Neural progenitor cell (in vitro differentiated cells): ENCODE results near the gene TPCN2. TPM values are rescaled to one million over a fixed set of nuclear protein-coding genes. Genes with fewer than 3 reads are reported as not detected.

Source experiments
- DNase-seq: peaks from one replicate; pipeline ENCODE4 v3.0.0-alpha.2; 2016; ENCODE audit warnings: low spot score
- H2AFZ ChIP-seq: fragments of 200-600 bp; sonication (generic); replicated peaks from 2 replicates; pipeline ENCODE4 v1.6.1; 2016; ENCODE audit warnings: antibody characterized with exemption
- H3F3A ChIP-seq: fragments of 200-600 bp; sonication (generic); 2 replicates; pipeline ENCODE4 v1.6.1; 2016; ENCODE audit warnings: antibody characterized with exemption, low read depth
- H3K27ac ChIP-seq: fragments of 200-600 bp; sonication (generic); 2 replicates; pipeline ENCODE4 v1.5.1; 2016; ENCODE audit warnings: mild to moderate bottlenecking
- H3K27me3 ChIP-seq: fragments of 200-600 bp; sonication (generic); 2 replicates; pipeline ENCODE4 v1.6.1; 2016; ENCODE audit warnings: mild to moderate bottlenecking, moderate library complexity
- H3K36me3 ChIP-seq: fragments of 200-600 bp; sonication (generic); 2 replicates; pipeline ENCODE4 v1.5.1; 2016
- H3K4me1 ChIP-seq: fragments of 200-600 bp; sonication (generic); 2 replicates; pipeline ENCODE4 v1.6.1; 2016; ENCODE audit warnings: mixed run types
- H3K4me2 ChIP-seq: fragments of 200-600 bp; sonication (generic); 2 replicates; pipeline ENCODE4 v1.6.1; 2016
- H3K4me3 ChIP-seq: fragments of 200-600 bp; sonication (generic); 2 replicates; pipeline ENCODE4 v1.5.1; 2016
- H3K79me2 ChIP-seq: fragments of 200-600 bp; sonication (generic); 2 replicates; pipeline ENCODE4 v1.6.1; 2016; ENCODE audit warnings: low read depth
- H3K9ac ChIP-seq: fragments of 200-600 bp; sonication (generic); 2 replicates; pipeline ENCODE4 v1.6.1; 2016
- H3K9me3 ChIP-seq: fragments of 200-600 bp; sonication (generic); 2 replicates; pipeline ENCODE4 v1.5.1; 2016; ENCODE audit warnings: low read depth
- H4K20me1 ChIP-seq: fragments of 200-600 bp; sonication (generic); 2 replicates; pipeline ENCODE4 v1.6.1; 2016; ENCODE audit warnings: low read depth
- H3K27ac Mint-ChIP-seq: 3 replicates; pipeline ENCODE4 v1.8.0; 2021; ENCODE audit warnings: mixed read lengths
- H3K27me3 Mint-ChIP-seq: 2 replicates; pipeline ENCODE4 v1.8.0; 2022; ENCODE audit warnings: low read depth, mild to moderate bottlenecking, inconsistent platforms, moderate library complexity, mixed read lengths; ENCODE audit not compliant: insufficient read depth
- H3K36me3 Mint-ChIP-seq: 3 replicates; pipeline ENCODE4 v1.8.0; 2021; ENCODE audit warnings: mixed read lengths
- H3K4me1 Mint-ChIP-seq: 3 replicates; pipeline ENCODE4 v1.8.0; 2021; ENCODE audit warnings: mixed read lengths
- H3K4me3 Mint-ChIP-seq: 3 replicates; pipeline ENCODE4 v1.8.0; 2021; ENCODE audit warnings: mild to moderate bottlenecking, moderate library complexity, mixed read lengths
- H3K9me3 Mint-ChIP-seq: 3 replicates; pipeline ENCODE4 v1.8.0; 2020; ENCODE audit warnings: mixed read lengths
- CTCF ChIP-seq: fragments of 200-600 bp; sonication (generic); IDR thresholded peaks from 2 replicates; pipeline ENCODE4 v1.5.1; 2017; ENCODE audit warnings: antibody characterized with exemption, mild to moderate bottlenecking
- EZH2 ChIP-seq: fragments of 200-600 bp; sonication (generic); IDR thresholded peaks from 2 replicates; pipeline ENCODE4 v1.6.1; 2017; ENCODE audit warnings: antibody characterized with exemption, mild to moderate bottlenecking, moderate library complexity
- EZH2phosphoT487 ChIP-seq: fragments of 200-600 bp; sonication (generic); IDR thresholded peaks from 2 replicates; pipeline ENCODE4 v1.6.1; 2017; ENCODE audit warnings: antibody characterized with exemption
- total RNA-seq: library from RNA; depleted of rRNA; stranded (reverse); fragments of >200 nt; gene quantifications from 2 replicates; pipeline ENCODE4 v1.2.3, GENCODE V29; 2015; ENCODE audit warnings: low replicate concordance

TPCN2 gene
- total RNA-seq, 1 donor from 2014 or later = 7.2 TPM

GRCh38 chr11:69035946-69036340 lies 12.8 kb upstream of the TPCN2 start:
- Histone ChIP-seq H4K20me1 (no peaks in the 10 kb centered on the region), H3K9ac (no peak overlapping the region), H3K4me3 (no peak overlapping the region), H3K4me2 (no peak overlapping the region), H3K27ac (no peak overlapping the region), H3K4me1 (peaks cover 18% of the 10 kb centered on the region), H2AFZ (no peak overlapping the region), H3F3A (no peaks in the 10 kb centered on the region), H3K79me2 (no peaks in the 10 kb centered on the region), H3K27me3 (no peaks in the 10 kb centered on the region), H3K36me3 (no peaks in the 10 kb centered on the region), H3K9me3 (no peaks in the 10 kb centered on the region)
- peak overlapping the region; percentile 93 for H3K27ac Mint-ChIP-seq
- TF ChIP-seq CTCF (no peak), EZH2phosphoT487 (no peak), EZH2 (no peak)
- peaks cover 4% of the 10 kb centered on the region for H3K27me3 Mint-ChIP-seq
- H3K9me3 Mint-ChIP-seq = peaks cover 1% of the 10 kb centered on the region
- H3K4me3 Mint-ChIP-seq = no peak overlapping the region
- DNase-seq = no peak
- no peaks in the 10 kb centered on the region for H3K36me3 Mint-ChIP-seq
- H3K4me1 Mint-ChIP-seq = peaks cover 16% of the 10 kb centered on the region

GRCh38 chr11:69037074-69037473 lies 11.7 kb upstream of the TPCN2 start:
- H3K36me3 Mint-ChIP-seq = no peaks in the 10 kb centered on the region
- no peak overlapping the region for H3K4me3 ChIP-seq
- H3K27ac Mint-ChIP-seq = no peak overlapping the region
- no peak for DNase-seq
- H3K9me3 Mint-ChIP-seq = peaks cover 1% of the 10 kb centered on the region
- no peak overlapping the region for H2AFZ ChIP-seq
- no peak overlapping the region for H3K4me3 Mint-ChIP-seq
- no peak overlapping the region for H3K9ac ChIP-seq
- H3K4me1 ChIP-seq = peaks cover 18% of the 10 kb centered on the region
- H3K4me2 ChIP-seq = no peak overlapping the region
- H3K27me3 ChIP-seq = no peaks in the 10 kb centered on the region
- H3K27me3 Mint-ChIP-seq = peaks cover 4% of the 10 kb centered on the region
- TF ChIP-seq CTCF (no peak), EZH2 (no peak), EZH2phosphoT487 (no peak)
- peaks cover 24% of the 10 kb centered on the region for H3K4me1 Mint-ChIP-seq
- H4K20me1 ChIP-seq = no peaks in the 10 kb centered on the region
- H3K79me2 ChIP-seq = no peaks in the 10 kb centered on the region
- no peaks in the 10 kb centered on the region for H3K9me3 ChIP-seq
- H3K36me3 ChIP-seq = no peaks in the 10 kb centered on the region
- H3K27ac ChIP-seq = no peak overlapping the region
- no peaks in the 10 kb centered on the region for H3F3A ChIP-seq

GRCh38 chr11:69037544-69037943 lies 11.2 kb upstream of the TPCN2 start:
- Mint-ChIP-seq H3K9me3 (peaks cover 1% of the 10 kb centered on the region), H3K4me3 (no peak overlapping the region), H3K4me1 (peaks cover 24% of the 10 kb centered on the region), H3K36me3 (no peaks in the 10 kb centered on the region), H3K27ac (peak overlapping the region; percentile 33), H3K27me3 (peaks cover 4% of the 10 kb centered on the region)
- no peak overlapping the region for H3K27ac ChIP-seq
- no peaks in the 10 kb centered on the region for H3K79me2 ChIP-seq
- no peak overlapping the region for H3K9ac ChIP-seq
- peaks cover 18% of the 10 kb centered on the region for H3K4me1 ChIP-seq
- no peaks in the 10 kb centered on the region for H4K20me1 ChIP-seq
- no peak overlapping the region for H3K4me3 ChIP-seq
- H3F3A ChIP-seq = no peaks in the 10 kb centered on the region
- H3K27me3 ChIP-seq = no peaks in the 10 kb centered on the region
- no peak overlapping the region for H3K4me2 ChIP-seq
- no peaks in the 10 kb centered on the region for H3K9me3 ChIP-seq
- no peak overlapping the region for H2AFZ ChIP-seq
- TF ChIP-seq CTCF (no peak), EZH2 (no peak)
- no peak for DNase-seq
- no peaks in the 10 kb centered on the region for H3K36me3 ChIP-seq
